LNCAP (cell line): ENCODE results near the gene SAMHD1.

Source experiments
- CTCF ChIP-seq: fragments of 450-650 bp; IDR thresholded peaks from 2 replicates; pipeline ENCODE4 v1.5.1; 2017; ENCODE audit warnings: mild to moderate bottlenecking

SAMHD1 gene

DNA sequence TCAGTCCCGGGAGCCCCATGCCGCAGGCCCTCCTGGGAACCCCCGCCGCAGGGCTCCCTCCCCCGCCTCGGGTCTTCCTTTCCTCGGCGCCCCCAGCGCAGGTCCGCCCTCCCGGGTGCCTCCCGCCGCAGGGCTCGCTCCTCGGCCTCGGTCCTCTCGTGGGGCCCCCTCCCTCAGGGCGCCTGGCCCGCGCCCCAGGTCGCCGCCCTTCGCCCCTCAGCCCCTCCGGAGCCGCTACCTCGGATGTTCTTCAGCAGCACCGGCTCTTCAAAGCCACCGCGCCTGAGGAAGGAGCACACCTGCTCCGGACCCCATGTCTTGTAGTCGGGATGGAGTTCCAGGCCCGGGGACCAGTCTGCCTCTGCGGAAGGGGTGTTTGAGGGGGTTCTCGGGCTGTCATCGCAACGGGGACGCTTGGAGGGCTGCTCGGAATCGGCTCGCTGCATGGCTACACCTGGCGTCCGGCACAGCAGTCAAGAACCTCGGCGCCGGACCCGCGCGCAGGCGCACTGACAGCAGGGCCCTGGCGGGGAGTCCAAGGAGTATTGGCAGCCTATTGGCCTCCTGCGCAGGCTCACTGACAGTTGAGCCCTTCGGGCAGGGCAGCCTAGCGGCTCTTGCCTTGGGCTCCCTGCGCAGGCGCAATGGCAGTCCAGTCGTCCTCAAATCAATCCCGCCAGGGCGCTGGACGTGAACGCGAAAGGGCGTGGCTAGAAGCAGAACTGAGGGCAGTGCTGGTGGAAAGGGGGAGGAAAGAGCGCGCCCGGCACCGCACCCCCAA lies at the start of gene SAMHD1:
Gene SAMHD1, minus strand, starts transcription at position 511 of the 781 bp plus-strand sequence. Its CDS starts 65 bp downstream, at position 446.
- TF ChIP-seq CTCF, result no peak

- TF ChIP-seq CTCF, result no peak
These were observed 47.1 kb upstream of the SAMHD1 start for GRCh38 chr20:36998652-36999051.

- TF ChIP-seq CTCF, result no peak
These were observed 45.6 kb upstream of the SAMHD1 start for GRCh38 chr20:36997121-36997520.

DNA sequence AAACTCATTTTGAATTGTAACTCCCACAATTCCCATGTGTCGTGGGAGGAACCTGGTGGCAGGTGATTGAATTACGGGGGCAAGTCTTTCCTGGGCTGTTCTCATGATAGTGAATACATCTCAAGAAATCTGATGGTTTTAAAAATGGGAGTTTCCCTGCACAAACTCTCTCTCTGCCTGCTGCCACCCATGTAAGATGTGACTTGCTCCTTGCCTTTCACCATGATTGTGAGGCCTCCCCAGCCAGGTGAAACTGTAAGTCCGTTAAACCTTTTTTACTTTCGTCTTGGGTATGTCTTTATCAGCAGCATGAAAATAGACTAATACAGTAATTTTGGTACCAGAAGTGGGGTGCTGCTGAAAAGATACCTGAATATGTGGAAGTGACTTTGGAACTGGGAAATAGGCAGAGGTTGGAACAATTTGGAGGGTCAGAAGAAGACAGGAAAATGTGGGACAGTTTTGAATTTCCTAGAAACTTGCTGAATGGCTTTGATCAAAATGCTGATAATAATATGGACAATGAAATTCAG lies 41.4 kb upstream of the SAMHD1 start:
- TF ChIP-seq CTCF, result no peak

- TF ChIP-seq CTCF, result no peak
These were observed 40.2 kb upstream of the SAMHD1 start for GRCh38 chr20:36991703-36992102.

- TF ChIP-seq CTCF, result no peak
These were observed 38.3 kb upstream of the SAMHD1 start for GRCh38 chr20:36989797-36990196.

DNA sequence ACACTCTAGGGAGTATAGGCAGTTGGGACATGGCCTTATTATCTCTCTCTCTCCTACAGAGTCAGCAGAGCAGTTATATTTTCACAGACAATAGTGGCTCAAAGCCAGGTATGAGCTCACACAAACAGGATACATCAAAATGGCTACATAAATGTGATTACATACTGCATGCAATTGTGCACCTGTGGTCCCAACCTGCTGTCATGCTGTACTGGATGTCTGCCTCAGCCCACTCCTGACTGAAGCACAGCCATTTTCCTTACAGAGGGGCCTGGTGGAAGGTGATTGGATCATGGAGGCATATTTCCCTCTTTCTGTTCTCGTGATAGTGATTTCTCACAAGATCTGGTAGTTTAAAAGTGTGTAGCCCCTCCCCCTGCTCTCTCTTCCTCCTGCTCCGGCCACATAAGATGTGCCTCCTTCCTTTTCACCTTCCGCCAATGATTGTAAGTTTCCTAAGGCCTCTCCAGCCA lies 37.0 kb upstream of the SAMHD1 start:
- no peak for TF ChIP-seq CTCF
